ENCODE results near the gene SETD1B. TPM values are rescaled to one million over a fixed set of nuclear protein-coding genes. Genes with fewer than 3 reads are reported as not detected.
A peak's percentile ranks its signal among the peaks of the same experiment; 100 is the strongest.
"Not testable (repeated sequence)": the region's sequence is repeated elsewhere in the genome, so short reads cannot be mapped to it uniquely, and the experiment has no call there.

The SETD1B gene
- total and polyA plus RNA-seq, 2 experiments from 2014 or later, result 2.0 to 2.7 TPM

- no peaks in the 10 kb centered on the region for H3K9me2 ChIP-seq (ENCODE audit: insufficient read depth)
- TF ChIP-seq EZH2phosphoT487 (IDR thresholded peaks at IDR 0.05; ENCODE audit: insufficient read depth, low read depth) (no peak), EZH2 (IDR thresholded peaks at IDR 0.05; ENCODE audit: insufficient read depth, poor library complexity, severe bottlenecking) (no peak)
- in situ Hi-C loops (cut with MboI), result no loop called here
- H3K4me2 ChIP-seq (ENCODE audit: unreplicated experiment), result peak overlapping the region; percentile 37
- DNase-seq, result peak; percentile 38
- H3K4me1 ChIP-seq (ENCODE audit: insufficient read depth), result peaks cover 22% of the 10 kb centered on the region
- H3K27me3 ChIP-seq (replicated peaks; ENCODE audit: insufficient read depth), result no peaks in the 10 kb centered on the region
- peak overlapping the region; percentile 39; the same call in 1 of the 2 replicates for H3K4me3 ChIP-seq
- no peaks in the 10 kb centered on the region for H4K20me1 ChIP-seq (ENCODE audit: insufficient read depth)
- peak overlapping the region; percentile 4; the same call in 1 of the 2 replicates for H3K9ac ChIP-seq
- no peaks in the 10 kb centered on the region for H3K36me3 ChIP-seq (ENCODE audit: low read depth)
- H2AFZ ChIP-seq, result peak overlapping the region; percentile 55
- H3F3A ChIP-seq (ENCODE audit: insufficient read depth), result peaks cover 8% of the 10 kb centered on the region; the same call in 1 of the 2 replicates
- H3K27ac ChIP-seq, result peak overlapping the region; percentile 10; the same call in 1 of the 2 replicates
- 8 to 9% methylated on average over 11 of the region's 11 CpGs for WGBS, 2 experiments (ENCODE audit: low coverage in 1 of 2, low lambda C conversion rate in 2 of 2, missing lambda C conversion rate in 2 of 2)
- no peaks in the 10 kb centered on the region for H3K79me2 ChIP-seq (ENCODE audit: insufficient read depth)
- H3K9me3 ChIP-seq (ENCODE audit: low read depth), result no peaks in the 10 kb centered on the region
These were observed 57.9 kb downstream of the SETD1B start for GRCh38 chr12:121861636-121862254.

DNA sequence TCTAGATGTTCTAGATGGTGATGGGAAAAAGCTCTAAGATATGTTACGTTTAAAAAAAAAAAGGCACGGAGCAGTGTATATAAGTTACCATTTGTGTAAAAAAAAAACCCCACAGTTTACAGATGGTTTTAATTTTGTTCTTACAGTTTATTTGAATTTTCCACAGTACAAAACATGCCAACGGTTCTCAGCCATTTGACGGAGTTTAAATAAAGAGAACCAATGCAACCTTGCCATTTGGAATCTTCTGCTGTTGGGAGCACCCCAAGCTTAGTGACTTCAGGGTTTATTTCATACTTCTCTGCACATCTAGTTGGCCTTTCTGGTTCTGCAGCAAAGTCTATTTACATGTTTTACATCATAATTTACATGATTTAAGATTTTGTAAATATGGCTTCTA, 62.5 kb downstream of the SETD1B start:
- no peak overlapping the region for H2AFZ ChIP-seq
- H3K4me1 ChIP-seq (ENCODE audit: insufficient read depth), result peaks cover 9% of the 10 kb centered on the region; the same call in 1 of the 2 replicates
- H3K36me3 ChIP-seq (ENCODE audit: low read depth), result no peaks in the 10 kb centered on the region
- in situ Hi-C loops (cut with MboI), result no loop called here
- no peak for DNase-seq
- no peaks in the 10 kb centered on the region for H4K20me1 ChIP-seq (ENCODE audit: insufficient read depth)
- TF ChIP-seq EZH2 (IDR thresholded peaks at IDR 0.05; ENCODE audit: insufficient read depth, poor library complexity, severe bottlenecking) (no peak), EZH2phosphoT487 (IDR thresholded peaks at IDR 0.05; ENCODE audit: insufficient read depth, low read depth) (no peak)
- no peaks in the 10 kb centered on the region for H3K79me2 ChIP-seq (ENCODE audit: insufficient read depth)
- 19 to 28% methylated on average over 4 of the region's 4 CpGs for WGBS, 2 experiments (ENCODE audit: low coverage in 1 of 2, low lambda C conversion rate in 2 of 2, missing lambda C conversion rate in 2 of 2)
- no peaks in the 10 kb centered on the region for H3K9me2 ChIP-seq (ENCODE audit: insufficient read depth)
- H3K4me2 ChIP-seq (ENCODE audit: unreplicated experiment), result no peak overlapping the region
- H3K9me3 ChIP-seq (ENCODE audit: low read depth), result no peaks in the 10 kb centered on the region
- H3K4me3 ChIP-seq, result no peak overlapping the region
- H3F3A ChIP-seq (ENCODE audit: insufficient read depth), result peaks cover 8% of the 10 kb centered on the region; the same call in 1 of the 2 replicates
- H3K27me3 ChIP-seq (replicated peaks; ENCODE audit: insufficient read depth), result no peaks in the 10 kb centered on the region
- no peak overlapping the region for H3K27ac ChIP-seq
- H3K9ac ChIP-seq, result no peak overlapping the region

DNA sequence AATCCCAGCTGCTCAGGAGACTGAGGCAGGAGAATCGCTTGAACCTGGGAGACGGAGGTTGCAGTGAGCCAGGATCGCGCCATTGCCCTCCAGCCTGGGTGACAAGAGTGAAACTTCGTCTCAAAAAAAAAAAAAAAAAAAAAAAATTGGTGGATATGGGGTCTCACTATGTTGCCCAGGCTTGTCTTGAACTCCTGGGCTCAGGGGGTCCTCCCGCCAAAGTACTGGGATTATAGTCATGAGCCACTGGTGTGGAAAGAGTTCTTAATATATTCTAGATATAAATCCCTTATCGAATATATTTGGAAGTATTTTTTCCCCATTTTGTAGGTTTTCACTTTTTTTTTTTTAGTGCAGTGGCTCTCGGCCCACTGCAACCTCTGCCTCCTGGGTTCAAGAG, 65.4 kb downstream of the SETD1B start:
- in situ Hi-C loops (cut with MboI); H3K36me3 ChIP-seq (ENCODE audit: low read depth); H3K9ac ChIP-seq; H2AFZ ChIP-seq; H3K4me3 ChIP-seq; DNase-seq; H3K27me3 ChIP-seq (replicated peaks; ENCODE audit: insufficient read depth); H4K20me1 ChIP-seq (ENCODE audit: insufficient read depth); H3K79me2 ChIP-seq (ENCODE audit: insufficient read depth); H3K4me1 ChIP-seq (ENCODE audit: insufficient read depth); H3K9me2 ChIP-seq (ENCODE audit: insufficient read depth); H3K27ac ChIP-seq; H3K9me3 ChIP-seq (ENCODE audit: low read depth); H3K4me2 ChIP-seq (ENCODE audit: unreplicated experiment): not testable (repeated sequence)
- 83 to 86% methylated on average over 8 of the region's 8 CpGs for whole genome bisulfite sequencing, 2 experiments (ENCODE audit: low coverage in 1 of 2, low lambda C conversion rate in 2 of 2, missing lambda C conversion rate in 2 of 2)
- peaks cover 19% of the 10 kb centered on the region for H3F3A ChIP-seq (ENCODE audit: insufficient read depth)

DNA sequence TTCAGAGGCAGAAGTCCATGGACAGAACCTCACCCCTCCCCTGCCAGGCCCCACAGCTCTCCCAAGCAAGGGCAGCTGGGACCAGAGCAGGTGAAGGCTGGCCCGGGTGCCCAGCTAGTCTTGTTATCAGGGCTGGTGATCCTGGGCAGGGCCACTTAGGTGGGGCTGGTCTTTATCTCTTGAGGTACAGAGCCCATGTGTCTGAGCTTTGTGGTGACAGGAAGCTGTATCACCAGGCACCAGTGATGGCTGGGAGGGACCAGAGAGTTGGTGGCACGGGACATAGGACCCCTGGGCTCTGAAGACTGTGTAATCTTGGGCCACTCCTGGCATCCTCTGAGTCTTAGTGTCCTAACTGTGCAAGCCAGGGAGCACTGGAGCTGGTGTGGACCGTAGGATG, 67.7 kb downstream of the SETD1B start:
- no peaks in the 10 kb centered on the region for H3K9me2 ChIP-seq (ENCODE audit: insufficient read depth)
- peaks cover 9% of the 10 kb centered on the region; the same call in 1 of the 2 replicates for H3K4me1 ChIP-seq (ENCODE audit: insufficient read depth)
- H4K20me1 ChIP-seq (ENCODE audit: insufficient read depth), result no peaks in the 10 kb centered on the region
- no peak overlapping the region for H2AFZ ChIP-seq
- TF ChIP-seq EZH2phosphoT487 (IDR thresholded peaks at IDR 0.05; ENCODE audit: insufficient read depth, low read depth) (no peak), EZH2 (IDR thresholded peaks at IDR 0.05; ENCODE audit: insufficient read depth, poor library complexity, severe bottlenecking) (no peak)
- no peak overlapping the region for H3K27ac ChIP-seq
- H3K36me3 ChIP-seq (ENCODE audit: low read depth), result no peaks in the 10 kb centered on the region
- no peak overlapping the region for H3K4me2 ChIP-seq (ENCODE audit: unreplicated experiment)
- H3K9me3 ChIP-seq (ENCODE audit: low read depth), result no peaks in the 10 kb centered on the region
- H3K27me3 ChIP-seq (replicated peaks; ENCODE audit: insufficient read depth), result no peaks in the 10 kb centered on the region
- in situ Hi-C loops (cut with MboI), result no loop called here
- H3K79me2 ChIP-seq (ENCODE audit: insufficient read depth), result no peaks in the 10 kb centered on the region
- H3F3A ChIP-seq (ENCODE audit: insufficient read depth), result peaks cover 19% of the 10 kb centered on the region
- 84 to 97% methylated on average over 3 of the region's 3 CpGs for WGBS, 2 experiments (ENCODE audit: low coverage in 1 of 2, low lambda C conversion rate in 2 of 2, missing lambda C conversion rate in 2 of 2)
- H3K4me3 ChIP-seq, result no peak overlapping the region
- DNase-seq, result no peak
- H3K9ac ChIP-seq, result no peak overlapping the region

Measured in GM23248 (cell line).